ENCODE results near the gene EPHA1. TPM values are rescaled to one million over a fixed set of nuclear protein-coding genes. Genes with fewer than 3 reads are reported as not detected.

The EPHA1 gene
- total RNA-seq (3.2 TPM), polyA plus RNA-seq (1.4 TPM)

DNA sequence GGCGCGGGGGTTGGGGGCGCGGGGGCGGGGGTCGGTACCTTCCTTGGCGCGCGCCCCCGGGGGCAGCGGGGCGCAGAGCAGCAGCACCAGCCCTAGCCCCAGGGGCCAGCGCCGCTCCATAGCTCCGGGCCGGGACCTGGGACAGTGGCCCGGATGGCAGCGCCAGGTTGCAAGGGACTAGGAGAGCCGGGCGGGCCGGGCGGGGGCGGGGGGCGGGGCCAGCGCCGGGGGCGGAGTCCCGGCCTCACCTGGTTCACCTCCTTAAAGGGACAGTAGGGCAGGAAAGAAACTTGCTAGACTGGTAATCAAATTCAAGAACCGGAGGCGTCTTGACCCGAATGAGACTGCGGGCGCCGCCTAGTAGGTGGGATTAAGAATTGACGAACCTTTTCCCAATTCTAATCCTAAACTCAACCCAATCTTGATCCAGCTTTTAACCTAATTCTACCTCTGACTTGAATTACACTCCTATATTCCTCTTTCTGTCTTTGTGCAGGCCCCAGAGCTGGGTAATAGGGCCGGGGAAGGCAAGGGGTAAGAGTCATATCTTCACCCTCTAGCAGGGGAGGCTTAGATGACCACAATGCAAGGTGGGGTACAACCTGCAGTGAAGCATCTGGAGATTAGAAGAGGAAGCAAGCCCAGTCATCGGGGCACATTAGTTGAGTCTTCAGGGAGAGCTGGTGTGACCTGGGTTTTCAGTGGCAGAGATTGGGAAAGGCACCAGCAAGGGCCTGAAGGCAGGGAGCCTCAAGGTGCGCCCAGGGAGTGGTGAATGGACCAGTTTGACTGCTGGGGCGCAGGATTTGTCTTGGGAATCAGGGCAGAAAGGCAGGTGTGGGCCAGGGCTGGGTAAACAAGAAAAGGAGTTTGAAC is at the start of gene EPHA1:
Gene EPHA1, minus strand, starts transcription at position 171 of the 876 bp plus-strand sequence. Its CDS starts 51 bp downstream, at position 120.
- Histone ChIP-seq H3K4me1 (ENCODE audit: insufficient read depth) (peaks cover 3% of the 10 kb centered on the region), H3K36me3 (ENCODE audit: insufficient read depth) (no peaks in the 10 kb centered on the region), H3K27ac (ENCODE audit: low read depth) (no peak within 1 kb of the TSS), H3K4me3 (ENCODE audit: low read depth, low read length) (peak within 1 kb of the TSS; percentile 46)
- 17% methylated on average over 39 of the region's 39 CpGs for WGBS
- no peak for DNase-seq (ENCODE audit: extremely low spot score)

GRCh38 chr7:143458263-143458662 is 49.6 kb upstream of the EPHA1 start:
- DNase-seq (ENCODE audit: extremely low spot score) = no peak
- 79% methylated on average over 3 of the region's 3 CpGs for WGBS

DNA sequence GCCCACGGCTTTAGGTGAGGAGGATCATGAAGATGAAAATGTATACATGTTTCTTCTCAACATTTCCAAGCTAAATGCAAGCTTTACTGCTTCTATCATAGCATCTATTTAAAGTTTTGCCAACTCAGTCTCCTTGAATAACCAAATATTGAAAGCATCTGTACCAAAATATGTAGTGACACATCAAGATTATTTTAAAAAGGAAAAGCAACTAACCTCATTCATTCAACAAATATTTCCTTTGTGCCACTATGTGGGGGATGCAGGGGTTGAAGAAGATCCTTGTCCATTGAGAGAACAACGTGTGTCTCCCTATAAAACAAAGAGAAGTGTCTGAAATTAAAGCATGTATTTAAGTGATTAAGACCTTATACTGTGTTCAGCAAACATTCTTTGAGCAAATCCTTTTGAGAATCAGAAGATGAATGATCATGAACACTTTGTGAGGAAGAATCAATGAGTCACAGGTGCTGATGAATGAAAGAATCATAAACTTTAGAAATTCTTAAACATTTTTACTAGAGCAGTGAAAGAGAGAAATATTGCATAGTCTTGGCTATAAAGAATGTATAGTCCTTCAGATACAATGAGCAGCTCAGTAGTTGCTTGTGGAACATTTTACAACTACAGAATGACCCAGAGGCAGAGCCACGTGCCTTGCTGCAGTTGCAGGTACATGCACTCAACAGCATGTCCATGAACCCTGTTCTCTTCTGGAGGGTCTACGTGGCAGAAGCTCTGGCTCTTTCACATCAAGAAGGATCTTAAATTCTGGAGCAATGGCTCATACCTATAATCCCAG is 48.5 kb upstream of the EPHA1 start:
- 73% methylated on average over 4 of the region's 4 CpGs for WGBS
- Histone ChIP-seq H3K4me3 (ENCODE audit: low read depth, low read length) (no peak overlapping the region), H3K4me1 (ENCODE audit: insufficient read depth) (no peaks in the 10 kb centered on the region), H3K36me3 (ENCODE audit: insufficient read depth) (no peaks in the 10 kb centered on the region), H3K27ac (ENCODE audit: low read depth) (no peak overlapping the region)
- DNase-seq (ENCODE audit: extremely low spot score) = no peak

More at GRCh38 chr7:143458263-143458662, 49.6 kb upstream of the EPHA1 start:
- Histone ChIP-seq H3K4me3 (ENCODE audit: low read depth, low read length) (no peak overlapping the region), H3K27ac (ENCODE audit: low read depth) (no peak overlapping the region), H3K36me3 (ENCODE audit: insufficient read depth) (no peaks in the 10 kb centered on the region), H3K4me1 (ENCODE audit: insufficient read depth) (no peaks in the 10 kb centered on the region)

GRCh38 chr7:143455942-143456341 is 47.3 kb upstream of the EPHA1 start:
- no peak overlapping the region for H3K4me3 ChIP-seq (ENCODE audit: low read depth, low read length)
- no peak for DNase-seq (ENCODE audit: extremely low spot score)
- WGBS = 68% methylated on average over 4 of the region's 4 CpGs
- H3K27ac ChIP-seq (ENCODE audit: low read depth) = no peak overlapping the region
- no peaks in the 10 kb centered on the region for H3K4me1 ChIP-seq (ENCODE audit: insufficient read depth)
- no peaks in the 10 kb centered on the region for H3K36me3 ChIP-seq (ENCODE audit: insufficient read depth)

DNA sequence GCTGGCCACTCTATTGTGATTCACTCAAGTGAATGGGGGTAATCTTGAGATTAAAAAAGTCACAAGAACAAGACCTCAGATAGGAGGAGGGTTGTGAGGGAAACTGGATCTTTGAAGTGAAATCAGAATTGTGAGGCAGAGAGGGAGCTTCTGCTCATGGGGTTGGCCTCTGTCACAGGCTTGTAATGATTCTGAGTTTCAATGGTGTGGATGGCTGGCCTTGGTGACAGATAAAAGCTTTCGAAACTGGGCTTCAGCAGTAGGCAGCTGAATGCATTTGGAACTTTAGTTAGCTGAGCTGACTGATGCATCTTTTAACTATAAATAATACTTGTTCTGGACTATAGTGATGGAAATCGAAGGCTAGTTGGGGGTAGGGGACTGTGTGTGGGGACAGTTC is 46.8 kb upstream of the EPHA1 start:
- WGBS = 85% methylated on average over 2 of the region's 2 CpGs
- Histone ChIP-seq H3K4me3 (ENCODE audit: low read depth, low read length) (no peak overlapping the region), H3K27ac (ENCODE audit: low read depth) (no peak overlapping the region), H3K36me3 (ENCODE audit: insufficient read depth) (no peaks in the 10 kb centered on the region), H3K4me1 (ENCODE audit: insufficient read depth) (no peaks in the 10 kb centered on the region)
- no peak for DNase-seq (ENCODE audit: extremely low spot score)

GRCh38 chr7:143454091-143454680 is 45.5 kb upstream of the EPHA1 start:
- no peaks in the 10 kb centered on the region for H3K36me3 ChIP-seq (ENCODE audit: insufficient read depth)
- no peak overlapping the region for H3K27ac ChIP-seq (ENCODE audit: low read depth)
- no peak overlapping the region for H3K4me3 ChIP-seq (ENCODE audit: low read depth, low read length)
- 56% methylated on average over 1 of the region's 1 CpG for WGBS
- no peak for DNase-seq (ENCODE audit: extremely low spot score)
- H3K4me1 ChIP-seq (ENCODE audit: insufficient read depth) = no peaks in the 10 kb centered on the region

DNA sequence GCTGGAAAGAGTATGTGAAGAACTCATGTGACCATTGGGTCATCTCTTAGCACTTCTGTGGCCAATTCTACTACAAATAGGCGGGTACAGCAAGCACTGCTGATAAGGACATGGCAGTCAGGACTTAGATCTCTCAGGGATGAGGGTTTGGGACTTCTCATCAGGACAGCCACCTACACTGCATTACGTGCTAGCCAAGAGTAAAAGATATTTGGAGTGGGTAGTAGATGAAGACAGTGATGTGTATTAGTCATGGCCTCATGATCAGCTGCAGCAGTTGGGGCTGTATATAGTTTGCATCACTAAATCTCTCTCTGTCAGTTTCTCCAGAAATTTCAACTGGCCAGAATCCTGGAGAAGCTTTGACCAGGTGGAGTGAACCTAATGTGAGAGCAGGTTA is 43.8 kb upstream of the EPHA1 start:
- DNase-seq (ENCODE audit: extremely low spot score) = no peak
- Histone ChIP-seq H3K4me3 (ENCODE audit: low read depth, low read length) (no peak overlapping the region), H3K27ac (ENCODE audit: low read depth) (no peak overlapping the region), H3K4me1 (ENCODE audit: insufficient read depth) (no peaks in the 10 kb centered on the region), H3K36me3 (ENCODE audit: insufficient read depth) (no peaks in the 10 kb centered on the region)
- 83% methylated on average over 2 of the region's 2 CpGs for WGBS

DNA sequence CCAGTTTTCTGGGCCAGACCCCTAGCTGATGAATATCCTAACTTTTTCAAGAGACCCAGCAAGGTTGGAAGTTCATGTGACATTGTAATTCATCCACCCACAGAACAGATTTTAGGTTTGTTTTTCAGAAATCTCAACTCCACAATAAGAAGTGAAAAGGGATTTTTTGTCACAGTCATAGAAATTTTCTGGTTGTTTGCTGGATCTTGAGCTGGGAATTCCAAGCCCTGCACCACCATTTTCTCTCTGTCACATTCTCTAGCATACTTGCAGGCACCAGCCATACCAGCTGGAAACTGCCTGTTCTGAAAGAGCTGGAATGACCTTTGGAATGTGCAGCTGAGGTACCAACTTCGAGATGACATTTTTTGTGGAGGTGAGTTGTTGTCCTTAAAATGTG is 43.1 kb upstream of the EPHA1 start:
- Histone ChIP-seq H3K4me1 (ENCODE audit: insufficient read depth) (no peaks in the 10 kb centered on the region), H3K27ac (ENCODE audit: low read depth) (no peak overlapping the region), H3K36me3 (ENCODE audit: insufficient read depth) (no peaks in the 10 kb centered on the region), H3K4me3 (ENCODE audit: low read depth, low read length) (no peak overlapping the region)
- DNase-seq (ENCODE audit: extremely low spot score) = no peak
- WGBS = 76% methylated on average over 1 of the region's 1 CpG

DNA sequence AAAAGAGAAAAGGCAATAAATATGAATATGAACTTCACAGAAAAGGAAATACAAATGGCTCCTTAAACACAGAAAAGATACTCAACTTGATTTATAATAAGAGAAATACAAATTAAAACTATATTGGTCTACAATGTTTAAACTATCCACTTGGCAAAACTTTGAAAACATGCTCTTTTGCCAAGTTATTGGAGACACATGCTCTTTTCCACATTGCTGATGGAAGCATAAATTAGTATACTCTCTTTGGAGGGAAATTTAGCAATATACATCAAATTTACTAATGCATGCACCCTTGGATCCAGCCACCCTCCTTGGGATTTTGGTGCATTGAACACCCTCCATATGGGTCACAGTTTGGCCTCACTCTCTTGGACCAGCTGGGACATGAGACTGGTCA is 42.5 kb upstream of the EPHA1 start:
- Histone ChIP-seq H3K27ac (ENCODE audit: low read depth) (no peak overlapping the region), H3K4me3 (ENCODE audit: low read depth, low read length) (no peak overlapping the region)
- no peak for DNase-seq (ENCODE audit: extremely low spot score)

GRCh38 chr7:143449793-143450192 is 41.1 kb upstream of the EPHA1 start:
- Histone ChIP-seq H3K36me3 (ENCODE audit: insufficient read depth) (no peaks in the 10 kb centered on the region), H3K27ac (ENCODE audit: low read depth) (no peak overlapping the region), H3K4me1 (ENCODE audit: insufficient read depth) (no peaks in the 10 kb centered on the region), H3K4me3 (ENCODE audit: low read depth, low read length) (no peak overlapping the region)
- WGBS = 77% methylated on average over 3 of the region's 3 CpGs
- DNase-seq (ENCODE audit: extremely low spot score) = no peak

More for the DNA sequence above, 42.5 kb upstream of the EPHA1 start:
- Histone ChIP-seq H3K36me3 (ENCODE audit: insufficient read depth) (no peaks in the 10 kb centered on the region), H3K4me1 (ENCODE audit: insufficient read depth) (no peaks in the 10 kb centered on the region)

DNA sequence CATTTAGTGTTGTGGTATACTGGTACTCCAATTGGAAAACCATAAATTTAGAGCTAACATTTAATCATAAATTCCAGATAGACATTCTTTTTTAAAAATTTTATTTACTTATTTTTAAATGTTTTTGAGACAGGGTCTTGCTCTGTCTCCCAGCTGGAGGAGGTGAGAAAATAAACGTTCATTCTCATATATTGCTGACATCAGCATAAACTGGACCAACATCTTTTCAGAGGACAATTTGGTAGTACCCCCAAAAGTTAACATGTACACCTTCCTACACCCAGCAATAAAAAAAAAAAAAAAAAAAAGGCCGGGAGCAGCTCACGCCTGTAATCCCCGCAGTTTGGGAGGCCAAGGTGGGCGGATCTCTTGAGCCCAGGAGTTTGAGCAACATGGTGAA is 39.8 kb upstream of the EPHA1 start:
- DNase-seq (ENCODE audit: extremely low spot score) = no peak
- Histone ChIP-seq H3K4me1 (ENCODE audit: insufficient read depth) (no peaks in the 10 kb centered on the region), H3K27ac (ENCODE audit: low read depth) (no peak overlapping the region), H3K36me3 (ENCODE audit: insufficient read depth) (no peaks in the 10 kb centered on the region), H3K4me3 (ENCODE audit: low read depth, low read length) (no peak overlapping the region)
- WGBS = 77% methylated on average over 5 of the region's 5 CpGs

- Histone ChIP-seq H3K36me3 (ENCODE audit: insufficient read depth) (no peaks in the 10 kb centered on the region), H3K4me3 (ENCODE audit: low read depth, low read length) (no peak overlapping the region), H3K4me1 (ENCODE audit: insufficient read depth) (no peaks in the 10 kb centered on the region), H3K27ac (ENCODE audit: low read depth) (no peak overlapping the region)
- 56% methylated on average over 3 of the region's 3 CpGs for WGBS
- DNase-seq (ENCODE audit: extremely low spot score) = no peak
Measured at GRCh38 chr7:143447466-143447865, 38.8 kb upstream of the EPHA1 start.

GRCh38 chr7:143444785-143445184 is 36.1 kb upstream of the EPHA1 start:
- Histone ChIP-seq H3K4me1 (ENCODE audit: insufficient read depth) (no peaks in the 10 kb centered on the region), H3K4me3 (ENCODE audit: low read depth, low read length) (no peak overlapping the region), H3K36me3 (ENCODE audit: insufficient read depth) (no peaks in the 10 kb centered on the region), H3K27ac (ENCODE audit: low read depth) (no peak overlapping the region)
- 97% methylated on average over 1 of the region's 1 CpG for WGBS
- DNase-seq (ENCODE audit: extremely low spot score) = no peak
